ENCODE results near the gene TOE1.

DNA sequence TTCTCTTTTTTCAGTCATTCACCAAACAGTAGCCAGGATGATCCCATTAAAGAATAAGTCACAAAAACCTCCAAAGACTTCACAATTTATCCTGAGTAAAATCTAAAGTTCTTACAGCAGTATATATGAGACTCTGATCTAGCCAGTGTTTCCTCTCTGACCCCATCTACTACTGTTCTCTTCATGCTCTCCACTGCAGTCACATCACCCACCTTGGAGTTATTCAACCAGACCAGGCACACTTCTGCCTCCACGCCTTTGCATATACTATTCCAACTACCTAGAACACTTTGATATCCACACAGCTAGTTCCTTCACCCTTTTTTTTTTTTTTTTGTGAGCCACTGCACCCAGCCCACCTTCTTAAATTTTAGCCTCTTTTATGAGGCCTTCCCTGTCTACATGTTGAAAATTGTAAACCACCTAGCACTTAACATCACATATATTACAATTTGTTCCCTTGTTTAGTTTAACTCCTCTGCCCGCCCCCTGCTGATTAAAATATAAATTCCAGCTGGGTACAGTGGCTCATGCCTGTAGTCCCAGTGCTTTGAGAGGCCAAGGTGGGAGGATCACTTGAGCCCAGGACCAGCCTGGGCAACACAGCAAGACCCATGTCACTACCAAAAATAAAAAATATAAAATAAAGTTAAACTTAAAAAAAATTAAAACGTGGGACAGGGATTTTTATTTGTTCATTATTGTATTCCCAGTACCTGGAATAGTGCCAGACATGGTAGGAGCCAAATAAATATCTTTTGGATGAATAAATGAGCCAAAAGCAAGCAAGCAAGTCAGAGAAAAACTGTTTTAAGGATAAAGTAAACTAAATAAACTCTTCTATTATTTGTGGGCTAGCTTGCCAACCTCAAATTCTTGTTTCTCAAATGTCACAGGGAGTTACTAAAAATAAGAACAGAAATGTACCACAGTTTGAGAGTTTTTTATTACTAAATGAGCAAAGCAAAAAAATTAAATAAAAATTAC, 35.4 kb downstream of the TOE1 start:
- TF ChIP-seq, protein P1, sequence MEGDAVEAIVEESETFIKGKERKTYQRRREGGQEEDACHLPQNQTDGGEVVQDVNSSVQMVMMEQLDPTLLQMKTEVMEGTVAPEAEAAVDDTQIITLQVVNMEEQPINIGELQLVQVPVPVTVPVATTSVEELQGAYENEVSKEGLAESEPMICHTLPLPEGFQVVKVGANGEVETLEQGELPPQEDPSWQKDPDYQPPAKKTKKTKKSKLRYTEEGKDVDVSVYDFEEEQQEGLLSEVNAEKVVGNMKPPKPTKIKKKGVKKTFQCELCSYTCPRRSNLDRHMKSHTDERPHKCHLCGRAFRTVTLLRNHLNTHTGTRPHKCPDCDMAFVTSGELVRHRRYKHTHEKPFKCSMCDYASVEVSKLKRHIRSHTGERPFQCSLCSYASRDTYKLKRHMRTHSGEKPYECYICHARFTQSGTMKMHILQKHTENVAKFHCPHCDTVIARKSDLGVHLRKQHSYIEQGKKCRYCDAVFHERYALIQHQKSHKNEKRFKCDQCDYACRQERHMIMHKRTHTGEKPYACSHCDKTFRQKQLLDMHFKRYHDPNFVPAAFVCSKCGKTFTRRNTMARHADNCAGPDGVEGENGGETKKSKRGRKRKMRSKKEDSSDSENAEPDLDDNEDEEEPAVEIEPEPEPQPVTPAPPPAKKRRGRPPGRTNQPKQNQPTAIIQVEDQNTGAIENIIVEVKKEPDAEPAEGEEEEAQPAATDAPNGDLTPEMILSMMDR (IDR thresholded peaks at IDR 0.05; ENCODE audit: low read depth, low read length, poor library complexity, severe bottlenecking), result peak; percentile 18
- no peak for TF ChIP-seq EZH2phosphoT487 (IDR thresholded peaks at IDR 0.05; ENCODE audit: borderline replicate concordance, low read length)
